GM10248 (cell line): Measurements from ENCODE around the gene PARP1.
A peak's percentile ranks its signal among the peaks of the same experiment; 100 is the strongest.

Source experiments
- CTCF ChIA-PET: fragments of 300-600 bp; sonication (Branson Sonifier 250); formaldehyde crosslinking; extraction: SDS; loops from one replicate; lab custom pipeline; 2021; ENCODE audit warnings: antibody characterized with exemption; lab: Yijun Ruan, JAX
- POLR2A ChIA-PET: fragments of 350-650 bp; sonication (Branson Sonifier 250); formaldehyde crosslinking; extraction: SDS; loops from one replicate; lab custom pipeline; 2020; ENCODE audit warnings: antibody characterized with exemption; lab: Yijun Ruan, JAX
- DNase-seq: peaks from one replicate; pipeline ENCODE4 v3.0.0; 2012; ENCODE audit errors: extremely low spot score
- CTCF ChIP-seq: IDR thresholded peaks from 2 replicates; pipeline ENCODE4 v1.5.1; 2012; ENCODE audit warnings: mild to moderate bottlenecking, low read depth; ENCODE audit errors: extremely low read depth, missing control alignments, control extremely low read depth

PARP1 gene

GRCh38 chr1:226449823-226450222 lies 41.9 kb upstream of the PARP1 start:
- no peak for TF ChIP-seq CTCF
- ChIA-PET CTCF (interaction anchor here (1.4 kb wide), 1 partner anchor 42 kb away, joined by 5 read pairs; the partner anchor contains the start of gene PARP1), POLR2A (no interaction called here)
- no peak for DNase-seq

- no peak for TF ChIP-seq CTCF
- POLR2A ChIA-PET: no interaction called here
- CTCF ChIA-PET: interaction anchor here (1.3 to 1.4 kb wide), 2 partner anchors 10 to 40 kb away, joined by 3 to 5 read pairs; partner anchors contain the start of gene PARP1
- no peak for DNase-seq
These were observed 40.2 kb upstream of the PARP1 start for GRCh38 chr1:226447932-226448665.

DNA sequence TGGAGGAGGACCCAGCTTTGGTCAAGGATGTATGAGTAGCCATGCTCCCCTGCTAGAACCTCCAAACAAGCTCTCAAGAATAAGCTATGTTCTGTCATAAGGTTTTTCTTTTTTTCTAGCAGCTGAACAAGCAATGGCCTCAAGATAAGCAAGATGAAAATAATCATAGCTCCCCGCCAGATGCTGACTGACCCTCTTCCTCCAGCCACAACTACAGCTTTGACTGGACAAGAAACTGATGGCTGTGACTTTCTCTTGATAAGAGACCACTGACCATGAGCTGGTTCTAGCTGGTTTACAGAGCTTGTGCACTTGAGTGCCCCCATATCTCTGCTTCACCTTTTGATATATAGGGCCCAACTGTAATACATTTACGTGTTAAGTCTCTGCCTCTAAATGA lies 38.2 kb upstream of the PARP1 start:
- TF ChIP-seq CTCF: no peak
- no peak for DNase-seq
- ChIA-PET CTCF (interaction anchor here (1.0 to 1.6 kb wide), 7 partner anchors 9 to 104 kb away, joined by 3 to 6 read pairs (median 4); no protein-coding TSS in a partner anchor), POLR2A (no interaction called here)

GRCh38 chr1:226444901-226445300 lies 37.0 kb upstream of the PARP1 start:
- TF ChIP-seq CTCF: peak; percentile 16
- peak; percentile 77 for DNase-seq
- ChIA-PET CTCF (interaction anchor here (1.1 to 1.4 kb wide), 3 partner anchors 16 to 37 kb away, joined by 4 to 8 read pairs (median 5); partner anchors contain the start of gene PARP1), POLR2A (no interaction called here)

GRCh38 chr1:226443439-226443838 lies 35.5 kb upstream of the PARP1 start:
- no peak for TF ChIP-seq CTCF
- ChIA-PET POLR2A (no interaction called here), CTCF (interaction anchor here (1.4 kb wide), 1 partner anchor 14 kb away, joined by 4 read pairs; no protein-coding TSS in a partner anchor)
- no peak for DNase-seq

DNA sequence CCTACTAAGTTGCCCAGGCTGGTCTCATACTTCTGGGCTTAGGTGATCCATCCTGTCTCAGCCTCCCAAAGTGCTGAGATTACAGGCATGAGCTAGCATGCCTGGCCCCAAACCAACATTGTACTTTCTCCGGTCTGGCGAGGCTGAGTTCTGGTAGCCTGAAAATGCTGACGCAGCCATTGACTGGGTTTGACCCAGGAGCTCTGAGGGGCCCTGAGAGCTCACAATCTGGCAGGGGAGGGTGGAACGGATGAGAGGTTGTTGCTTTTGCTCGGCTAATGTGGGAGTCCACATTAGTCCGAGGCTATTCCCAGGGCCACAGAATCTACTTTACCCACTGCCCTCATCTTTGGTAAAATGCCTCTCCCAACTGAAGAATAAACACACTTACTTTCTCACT lies 35.1 kb upstream of the PARP1 start:
- CTCF ChIA-PET: interaction anchor here (1.4 kb wide), 1 partner anchor 15 kb away, joined by 4 read pairs; no protein-coding TSS in a partner anchor
- POLR2A ChIA-PET: no interaction called here
- DNase-seq: no peak
- no peak for TF ChIP-seq CTCF
